GM18507 (cell line): ENCODE measurements around the gene LRRC3.
A peak's percentile ranks its signal among the peaks of the same experiment; 100 is the strongest.

ENCODE experiments used
- DNase-seq: peaks from one replicate; pipeline ENCODE4 v3.0.0; 2011; ENCODE audit warnings: low read depth; ENCODE audit not compliant: insufficient read length; ENCODE audit errors: extremely low spot score
- FAIRE-seq: peaks from 2 replicates; lab custom pipeline; 2011; peaks lifted over from hg19 to GRCh38; lab: Jason Lieb, UNC

The LRRC3 gene

GRCh38 chr21:44423312-44423821 is 31.9 kb upstream of the LRRC3 start:
- DNase-seq: no peak

DNA sequence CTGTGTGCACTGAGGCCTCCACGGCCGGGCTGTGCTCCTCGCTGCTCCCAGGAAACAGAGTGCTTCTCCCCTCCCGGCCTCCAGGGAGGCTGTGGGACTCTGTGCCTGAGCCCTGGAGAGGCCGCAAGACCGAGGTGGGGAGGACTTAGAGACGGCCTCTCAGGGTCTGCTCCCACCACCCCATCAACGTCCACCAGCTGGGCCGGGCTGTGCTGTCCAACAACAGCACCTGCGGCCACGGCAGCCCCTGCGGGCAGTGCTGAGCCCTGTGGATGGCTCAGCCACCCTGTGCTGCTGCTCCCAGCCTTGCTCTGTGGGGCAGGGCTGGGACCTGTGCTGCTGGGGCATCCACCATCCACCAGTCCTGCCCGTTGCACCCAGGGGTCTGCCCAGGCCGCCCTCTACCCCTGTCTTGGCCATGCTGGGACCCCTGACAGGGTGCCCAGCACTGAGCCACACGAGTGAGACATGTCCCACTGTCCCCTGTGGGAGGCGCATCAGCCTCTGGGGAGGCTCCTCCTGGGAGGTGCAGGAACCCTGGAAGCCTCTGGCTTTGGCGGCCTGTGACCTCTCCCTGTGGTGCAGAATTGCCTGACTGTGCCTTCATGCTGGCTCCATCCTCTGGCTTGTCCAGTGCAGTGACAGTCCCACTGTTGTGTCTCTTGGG is 31.2 kb upstream of the LRRC3 start:
- DNase-seq: no peak
- FAIRE-seq: no peak

More at GRCh38 chr21:44423312-44423821, 31.9 kb upstream of the LRRC3 start:
- no peak for FAIRE-seq

GRCh38 chr21:44424608-44425306 is 30.6 kb upstream of the LRRC3 start:
- no peak for FAIRE-seq
- DNase-seq: no peak

- DNase-seq (no peak), FAIRE-seq (no peak)
These were observed 29.9 kb upstream of the LRRC3 start for GRCh38 chr21:44425307-44425894.

GRCh38 chr21:44425895-44426662 is 29.2 kb upstream of the LRRC3 start:
- DNase-seq (no peak), FAIRE-seq (no peak)

GRCh38 chr21:44426663-44427191 is 28.6 kb upstream of the LRRC3 start:
- FAIRE-seq: no peak
- no peak for DNase-seq

DNA sequence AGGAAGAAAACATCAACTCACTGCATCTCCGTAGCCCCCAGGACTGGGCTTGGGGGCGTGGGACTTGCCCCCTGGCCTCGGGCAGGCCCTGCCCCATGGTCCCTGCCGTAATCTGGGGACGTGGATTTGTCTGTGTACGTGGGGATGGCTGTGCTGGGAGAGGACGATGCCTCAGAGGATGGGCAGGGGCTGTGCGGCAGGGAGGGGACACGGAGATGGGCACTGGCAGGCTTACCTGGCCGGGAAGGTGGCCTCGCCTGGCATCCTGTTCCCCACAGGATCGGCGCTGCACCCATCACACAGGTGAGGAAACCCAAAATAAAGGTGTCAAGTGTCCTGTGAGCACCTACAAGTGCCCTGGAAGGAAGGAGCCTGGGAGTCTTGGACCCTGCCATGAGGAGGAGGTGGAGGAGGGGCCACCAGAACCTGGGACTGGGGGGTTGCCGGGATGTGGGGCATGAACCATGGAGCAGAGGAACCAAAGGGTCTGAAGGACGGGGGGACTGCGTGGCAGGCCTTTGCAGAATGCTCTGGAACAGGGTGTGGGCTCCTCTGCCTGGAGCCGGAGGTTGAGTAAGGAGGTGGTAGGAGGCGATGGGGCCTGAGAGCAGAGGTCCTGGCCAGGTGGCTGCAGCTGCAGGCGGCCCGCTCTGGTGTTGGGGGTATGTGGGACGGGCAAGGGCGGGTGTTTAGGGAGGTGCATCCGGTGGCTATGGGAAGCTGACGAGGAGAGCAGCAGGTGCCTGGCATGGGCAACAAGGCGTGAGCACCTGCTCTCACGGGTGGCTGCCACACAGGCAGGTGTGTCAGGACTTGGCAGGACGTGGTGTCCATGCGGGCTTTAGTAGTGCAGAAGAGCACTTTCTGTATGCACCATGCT is 27.8 kb upstream of the LRRC3 start:
- FAIRE-seq (no peak), DNase-seq (no peak)

DNA sequence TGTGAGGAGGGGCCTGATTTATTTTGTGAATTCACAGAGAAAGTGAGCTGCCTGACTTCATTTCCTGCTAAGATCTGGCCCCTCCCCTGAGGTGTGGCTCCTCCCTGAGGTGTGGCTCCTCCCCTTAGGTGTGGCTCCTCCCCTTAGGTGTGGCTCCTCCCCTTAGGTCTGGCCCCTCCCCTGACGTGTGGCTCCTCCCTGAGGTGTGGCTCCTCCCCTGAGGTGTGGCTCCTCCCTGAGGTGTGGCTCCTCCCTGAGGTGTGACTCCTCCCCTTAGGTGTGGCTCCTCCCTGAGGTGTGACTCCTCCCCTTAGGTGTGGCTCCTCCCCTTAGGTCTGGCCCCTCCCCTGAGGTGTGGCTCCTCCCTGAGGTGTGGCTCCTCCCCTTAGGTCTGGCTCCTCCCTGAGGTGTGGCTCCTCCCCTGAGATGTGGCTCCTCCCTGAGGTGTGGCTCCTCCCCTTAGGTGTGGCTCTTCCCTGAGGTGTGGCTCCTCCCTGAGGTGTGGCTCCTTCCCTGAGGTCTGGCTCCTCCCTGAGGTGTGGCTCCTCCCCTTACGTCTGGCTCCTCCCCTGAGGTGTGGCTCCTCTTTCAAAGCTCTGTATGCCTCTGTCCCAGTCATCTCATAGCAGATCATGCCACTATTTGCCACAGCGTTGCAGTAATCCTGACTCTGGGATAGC is 26.9 kb upstream of the LRRC3 start:
- peak; percentile 21 for FAIRE-seq

GRCh38 chr21:44429894-44430293 is 25.4 kb upstream of the LRRC3 start:
- FAIRE-seq: no peak
- no peak for DNase-seq

More for the DNA sequence above, 26.9 kb upstream of the LRRC3 start:
- DNase-seq: no peak

DNA sequence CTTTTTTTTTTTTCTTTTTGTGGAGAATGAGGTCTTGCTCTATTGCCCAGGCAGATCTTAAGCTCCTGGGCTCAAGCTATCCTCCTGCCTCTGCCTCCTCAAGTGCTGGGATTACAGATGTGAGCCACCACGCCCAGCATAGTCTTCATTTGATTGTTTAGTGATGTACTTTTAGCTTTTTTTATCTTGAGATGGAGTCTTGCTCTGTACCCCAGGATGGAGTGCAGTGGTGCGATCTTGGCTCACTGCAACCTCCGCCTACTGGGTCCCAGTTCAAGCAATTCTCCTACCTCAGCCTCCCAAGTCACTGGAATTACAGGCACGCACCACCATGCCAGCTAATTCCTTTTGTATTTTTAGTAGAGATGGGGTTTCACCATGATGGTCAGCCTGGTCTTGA is 24.0 kb upstream of the LRRC3 start:
- DNase-seq: no peak
- no peak for FAIRE-seq

GRCh38 chr21:44432841-44433790 is 22.2 kb upstream of the LRRC3 start:
- FAIRE-seq (no peak), DNase-seq (no peak)

GRCh38 chr21:44433791-44434567 is 21.3 kb upstream of the LRRC3 start:
- no peak for DNase-seq
- FAIRE-seq: no peak

- no peak for FAIRE-seq
- no peak for DNase-seq
These were observed 20.8 kb upstream of the LRRC3 start for GRCh38 chr21:44434568-44434925.

GRCh38 chr21:44434936-44435635 is 20.2 kb upstream of the LRRC3 start:
- FAIRE-seq (no peak), DNase-seq (no peak)

DNA sequence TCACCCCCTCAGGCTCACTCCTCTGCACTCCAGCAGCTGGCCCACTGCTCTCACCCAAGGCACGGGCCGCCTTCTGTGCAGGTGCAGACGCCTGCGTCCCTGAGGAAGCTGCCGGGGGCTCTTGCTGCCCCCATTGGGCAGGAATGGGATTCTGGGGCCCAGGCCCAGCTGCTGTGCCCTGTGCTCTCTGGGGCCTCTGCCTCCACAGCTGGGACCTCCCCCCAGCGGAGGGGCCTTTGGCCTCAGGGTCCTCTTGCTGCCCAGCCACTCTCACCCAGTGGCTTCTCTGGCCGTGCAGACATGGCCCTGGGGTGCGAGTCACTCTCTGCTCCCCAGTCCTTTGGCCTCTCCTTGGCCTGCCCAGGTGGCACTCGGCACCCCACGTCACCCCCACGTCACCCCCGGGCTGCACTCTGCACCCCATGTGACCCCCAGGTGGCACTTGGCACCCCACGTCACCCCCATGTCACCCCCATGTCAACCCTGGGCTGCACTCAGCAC is 19.1 kb upstream of the LRRC3 start:
- no peak for FAIRE-seq
- no peak for DNase-seq

DNA sequence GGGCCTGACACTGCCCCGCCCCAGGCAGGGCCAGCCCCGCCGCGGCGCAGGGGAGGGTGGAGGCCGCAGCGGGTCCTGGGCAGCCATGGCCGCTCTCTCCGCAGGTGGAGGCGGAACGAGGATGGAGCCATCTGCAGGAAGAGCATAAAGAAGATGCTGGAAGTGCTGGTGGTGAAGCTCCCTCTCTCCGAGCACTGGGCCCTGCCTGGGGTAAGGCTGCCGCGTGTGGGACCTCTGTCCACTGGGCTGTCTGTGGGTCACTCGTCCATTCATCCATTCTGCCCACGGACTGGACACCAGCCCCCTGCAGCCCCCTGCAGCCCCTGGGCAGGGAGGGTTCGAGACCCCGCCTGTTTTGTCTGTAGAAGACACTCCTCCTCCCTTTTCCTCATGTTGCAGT is 18.4 kb upstream of the LRRC3 start:
- no peak for FAIRE-seq
- no peak for DNase-seq
